Suprapubic skin (tissue), 4 donors: ENCODE data around the gene FOXK1.

Experiments
- CTCF ChIP-seq, 2 donors: fragments of 200-600 bp in 1 of 2; fragments of 450-650 bp in 1 of 2; sonication (generic) in 1 of 2; IDR thresholded peaks; one replicate each; pipeline ENCODE4 v1.5.1; 2016 to 2019; ENCODE audit warnings: antibody characterized with exemption in 2 of 2, mild to moderate bottlenecking in 1 of 2, moderate library complexity in 1 of 2
- EP300 ChIP-seq: sonication (generic); formaldehyde crosslinking; IDR thresholded peaks from one replicate; pipeline ENCODE4 v1.6.1; 2017; ENCODE audit warnings: antibody characterized with exemption
- POLR2A ChIP-seq, 2 donors: fragments of 450-650 bp; IDR thresholded peaks; one replicate each; pipeline ENCODE4 v1.6.1; 2017; ENCODE audit warnings: antibody characterized with exemption in 2 of 2, mild to moderate bottlenecking in 2 of 2, moderate library complexity in 2 of 2
- POLR2AphosphoS5 ChIP-seq, 3 donors: sonication (generic); formaldehyde crosslinking; IDR thresholded peaks; one replicate each; pipeline ENCODE4 v1.6.1; 2017; ENCODE audit warnings: antibody characterized with exemption in 3 of 3

- TF ChIP-seq EP300 (no peak), CTCF (IDR thresholded peaks at IDR 0.05) (no peak), POLR2AphosphoS5 (IDR thresholded peaks at IDR 0.05) (no peak), POLR2A (IDR thresholded peaks at IDR 0.05) (no peak)
These were observed 87.7 kb downstream of the FOXK1 start for GRCh38 chr7:4769761-4770160.
